Tibial nerve (tissue), 3 donors: ENCODE data around the gene SAMD13.

ENCODE experiments used
- CTCF ChIP-seq, 5 experiments: fragments of 200-600 bp in 3 of 5; fragments of 450-650 bp in 2 of 5; sonication (generic) in 3 of 5; IDR thresholded peaks; one replicate each; pipeline ENCODE4 v1.5.1; 2016 to 2019; ENCODE audit warnings: antibody characterized with exemption in 5 of 5, mild to moderate bottlenecking in 3 of 5, moderate library complexity in 2 of 5
- POLR2A ChIP-seq, 2 donors: fragments of 450-650 bp; IDR thresholded peaks; one replicate each; pipeline ENCODE4 v1.6.1; 2017; ENCODE audit warnings: antibody characterized with exemption in 2 of 2, mild to moderate bottlenecking in 2 of 2, moderate library complexity in 2 of 2

DNA sequence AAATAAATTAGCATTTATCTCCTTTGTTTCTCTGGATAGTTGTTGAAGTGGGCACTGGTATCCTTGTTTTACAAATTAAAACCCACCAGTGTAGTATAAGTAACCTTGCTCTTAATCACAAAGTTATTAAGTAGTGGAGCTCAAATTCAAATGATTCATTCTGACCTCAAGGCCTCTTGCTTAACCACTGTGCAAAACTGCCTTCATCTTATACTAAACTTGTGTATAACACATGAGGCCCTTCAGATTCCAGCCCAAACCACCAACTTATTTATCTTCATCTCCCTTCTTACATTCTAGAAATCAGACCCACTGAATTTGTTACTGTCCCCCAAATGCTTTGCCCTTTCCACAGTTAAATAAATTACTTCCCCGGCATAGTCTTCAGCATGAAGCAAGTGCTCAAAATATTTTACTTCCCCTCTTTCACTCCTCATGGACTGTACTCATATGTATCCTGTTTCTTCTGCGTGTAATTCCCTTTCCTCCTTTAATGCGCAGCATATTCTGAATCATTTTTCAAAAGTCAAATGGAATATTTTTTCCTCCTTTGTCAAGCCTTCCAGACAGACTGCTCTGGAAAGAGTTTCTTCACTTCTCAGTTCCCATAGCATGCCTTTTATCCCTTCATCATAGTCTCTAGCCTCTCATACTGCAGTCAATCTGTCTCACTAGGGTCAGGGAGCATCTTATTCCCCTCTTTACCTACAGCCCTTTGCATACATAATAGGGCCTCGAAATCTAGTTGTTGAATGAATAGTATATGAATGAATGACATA lies 77.8 kb downstream of the SAMD13 start:
- no peak for TF ChIP-seq CTCF (IDR thresholded peaks at IDR 0.05)
- TF ChIP-seq POLR2A (IDR thresholded peaks at IDR 0.05), result no peak
